HepG2 (cell line): ENCODE data around the gene ABRACL. TPM values are rescaled to one million over a fixed set of nuclear protein-coding genes. Genes with fewer than 3 reads are reported as not detected.
A peak's percentile ranks its signal among the peaks of the same experiment; 100 is the strongest.

Experiments used
- ATF6 ChIP-seq: sonication (generic); formaldehyde crosslinking; conservative IDR thresholded peaks from 2 replicates; pipeline ENCODE4 v1.4.0; 2020; ENCODE audit warnings: missing genetic modification reagents
- DMAP1 ChIP-seq: IDR thresholded peaks from 2 replicates; pipeline ENCODE4 v1.6.1; 2016
- FOXK2 ChIP-seq: fragments of 450-650 bp; IDR thresholded peaks from 2 replicates; pipeline ENCODE4 v1.6.1; 2016
- HMG20A ChIP-seq: IDR thresholded peaks from 2 replicates; pipeline ENCODE4 v1.6.1; 2016; ENCODE audit warnings: borderline replicate concordance
- MATR3 ChIP-seq: sonication (generic); formaldehyde crosslinking; IDR thresholded peaks from 2 replicates; pipeline ENCODE4 v1.4.0; 2020; ENCODE audit warnings: missing genetic modification reagents
- MEIS2 ChIP-seq: sonication (generic); formaldehyde crosslinking; IDR thresholded peaks from 2 replicates; pipeline ENCODE4 v1.9.0; 2021; ENCODE audit warnings: mild to moderate bottlenecking, missing genetic modification reagents
- POLR2A ChIP-seq, 2 experiments: IDR thresholded peaks; 2 replicates each; pipeline ENCODE4 v1.6.1; 2011; ENCODE audit warnings: low read depth in 2 of 2, low read length in 2 of 2, mild to moderate bottlenecking in 1 of 2, moderate library complexity in 1 of 2; ENCODE audit not compliant: insufficient read depth in 1 of 2
- ZBTB33 ChIP-seq: sonication (generic); formaldehyde crosslinking; IDR thresholded peaks from 2 replicates; pipeline ENCODE4 v1.4.0; 2020; ENCODE audit warnings: missing genetic modification reagents
- ZBTB7A ChIP-seq: sonication (generic); formaldehyde crosslinking; IDR thresholded peaks from 2 replicates; pipeline ENCODE4 v1.8.0; 2022; ENCODE audit warnings: mild to moderate bottlenecking, missing genetic modification reagents
- ZNF263 ChIP-seq: sonication (generic); formaldehyde crosslinking; IDR thresholded peaks from 2 replicates; pipeline ENCODE4 v1.4.0; 2020; ENCODE audit warnings: missing genetic modification reagents
- ZNF30 ChIP-seq: sonication (generic); formaldehyde crosslinking; IDR thresholded peaks from 2 replicates; pipeline ENCODE4 v1.5.0; 2020; ENCODE audit warnings: mild to moderate bottlenecking, missing genetic modification reagents
- ZNF383 ChIP-seq: sonication (generic); formaldehyde crosslinking; IDR thresholded peaks from 2 replicates; pipeline ENCODE4 v1.4.0; 2020; ENCODE audit warnings: missing genetic modification reagents, mild to moderate bottlenecking, borderline replicate concordance
- ZNF562 ChIP-seq: sonication (generic); formaldehyde crosslinking; IDR thresholded peaks from 2 replicates; pipeline ENCODE4 v1.8.0; 2022; ENCODE audit warnings: missing genetic modification reagents, borderline replicate concordance
- ZNF619 ChIP-seq: sonication (generic); formaldehyde crosslinking; IDR thresholded peaks from 2 replicates; pipeline ENCODE4 v1.4.0; 2020; ENCODE audit warnings: mild to moderate bottlenecking, missing genetic modification reagents
- ZNF652 ChIP-seq: IDR thresholded peaks from 2 replicates; pipeline ENCODE4 v1.6.1; 2016; ENCODE audit warnings: low read depth, borderline replicate concordance
- polyA plus RNA-seq, 8 experiments: library from polyadenylated mRNA; depleted of rRNA in 3 of 8; stranded (reverse) in 7 of 8; unstranded in 1 of 8; fragments of >200 nt; fragmentation: Illumina TruSeq in 4 of 8; extraction: Trizol in 4 of 8; gene quantifications; 2 replicates each; pipeline versions ENCODE4 v1.2.1 to v1.2.3, GENCODE V29; 2011 to 2016; ENCODE audit warnings: low read depth in 4 of 8, missing spikeins in 1 of 8, mixed read lengths in 1 of 8; ENCODE audit not compliant: insufficient read depth in 1 of 8
- total RNA-seq, 5 experiments: library from RNA; depleted of rRNA; stranded (reverse); fragments of >200 nt; fragmentation: Illumina TruSeq; extraction: Trizol; gene quantifications; 2 replicates each; pipeline ENCODE4 v1.2.3, GENCODE V29; 2016; ENCODE audit warnings: low read depth in 1 of 5
- TF ChIP-seq, protein P1 (sequence below), 2 experiments: sonication (generic) in 1 of 2; formaldehyde crosslinking in 1 of 2; IDR thresholded peaks; 2 replicates each; pipeline versions ENCODE4 v1.4.0 to v1.6.1; 2018 to 2020; ENCODE audit warnings: missing genetic modification reagents in 2 of 2, borderline replicate concordance in 1 of 2, low read depth in 1 of 2, mild to moderate bottlenecking in 1 of 2, missing biosample characterization in 1 of 2
- TF ChIP-seq, protein P2 (sequence below): sonication (generic); formaldehyde crosslinking; IDR thresholded peaks from 2 replicates; pipeline ENCODE4 v1.4.0; 2020; ENCODE audit warnings: low read depth, mild to moderate bottlenecking, missing genetic modification reagents
- TF ChIP-seq, protein P3 (sequence below): sonication (generic); formaldehyde crosslinking; IDR thresholded peaks from 2 replicates; pipeline ENCODE4 v1.5.0; 2020; ENCODE audit warnings: missing genetic modification reagents
- TF ChIP-seq, protein P4 (sequence below): sonication (generic); formaldehyde crosslinking; IDR thresholded peaks from 2 replicates; pipeline ENCODE4 v1.8.0; 2022; ENCODE audit warnings: missing genetic modification reagents, mild to moderate bottlenecking, inconsistent platforms, borderline replicate concordance

Gene ABRACL
- total and polyA plus RNA-seq, 2 of the 13 experiments (the other 11 are each of a cell fraction or from before 2014, with no cell fraction given), result 1.4 to 5.4 TPM

DNA sequence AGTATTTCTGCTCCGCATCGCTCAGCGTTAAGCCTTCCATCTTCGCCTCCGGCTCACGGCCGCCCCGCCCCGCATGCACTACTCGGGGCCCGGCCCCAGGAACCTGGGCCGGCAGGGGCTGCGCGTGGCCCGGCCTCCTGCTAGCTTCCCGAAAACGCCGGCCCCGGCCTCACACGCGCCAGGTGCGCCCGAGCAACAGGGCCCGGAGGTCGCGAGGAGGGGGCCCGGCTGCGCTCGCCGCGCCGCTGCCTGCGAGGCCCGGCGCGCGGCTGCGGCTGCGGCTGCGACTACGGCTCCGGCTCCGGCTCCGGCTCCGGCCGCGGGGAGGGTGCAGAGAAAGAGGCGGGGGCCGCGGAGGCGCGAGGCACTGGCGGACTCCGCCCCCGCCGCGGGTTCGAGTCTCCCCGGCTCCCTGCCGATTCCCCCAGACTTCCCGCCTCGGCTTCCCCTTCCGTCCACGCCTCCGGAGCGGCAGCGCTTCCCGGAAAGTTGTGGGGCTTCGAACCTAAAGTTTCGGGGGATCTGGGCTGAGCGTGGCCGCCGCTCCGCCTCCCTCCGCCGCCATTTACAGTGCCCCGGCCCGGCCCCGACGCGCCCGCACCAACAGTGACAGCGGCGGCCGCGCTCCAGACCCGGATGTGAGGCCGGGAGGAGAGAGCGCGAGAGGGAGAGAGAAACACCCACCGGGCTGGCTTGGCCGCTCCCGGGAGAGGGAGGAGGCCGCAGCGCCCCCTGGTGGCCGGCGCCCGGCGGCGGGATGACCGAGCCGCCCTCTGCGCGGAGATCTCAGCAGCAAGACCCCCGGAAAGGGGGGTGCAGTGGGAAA, 40.7 kb upstream of the ABRACL start, which contains the start of gene REPS1 (continued):
- TF ChIP-seq ZBTB33 (CRISPR knock-in tag) (peak; percentile 71; the same call in 1 of the 2 replicates), FOXK2 (no peak), ZNF562 (CRISPR knock-in tag) (no peak; the same call in 1 of the 2 replicates), HMG20A (peak; percentile 44; the same call in 1 of the 2 replicates), ZNF263 (CRISPR knock-in tag) (0 out of 2 replicates have a peak, but pooled peaks have one; percentile 23), ZNF652 (CRISPR knock-in tag) (no peak), ZNF383 (CRISPR knock-in tag) (no peak), MATR3 (CRISPR knock-in tag) (no peak), ZBTB7A (CRISPR knock-in tag) (peak; percentile 59), MEIS2 (CRISPR knock-in tag) (peak; percentile 49; the same call in 1 of the 2 replicates), POLR2A (IDR thresholded peaks at IDR 0.05; ENCODE audit: insufficient read depth in 1 of 2, low read depth in 2 of 2, low read length in 2 of 2) (peak; percentile 72 to 77), ZNF619 (CRISPR knock-in tag) (no peak), ATF6 (CRISPR knock-in tag) (peak; percentile 85; the same call in 1 of the 2 replicates), DMAP1 (CRISPR knock-in tag) (0 out of 2 replicates have a peak, but pooled peaks have one; percentile 74), ZNF30 (no peak; the same call in 1 of the 2 replicates)
- TF ChIP-seq, protein P1, sequence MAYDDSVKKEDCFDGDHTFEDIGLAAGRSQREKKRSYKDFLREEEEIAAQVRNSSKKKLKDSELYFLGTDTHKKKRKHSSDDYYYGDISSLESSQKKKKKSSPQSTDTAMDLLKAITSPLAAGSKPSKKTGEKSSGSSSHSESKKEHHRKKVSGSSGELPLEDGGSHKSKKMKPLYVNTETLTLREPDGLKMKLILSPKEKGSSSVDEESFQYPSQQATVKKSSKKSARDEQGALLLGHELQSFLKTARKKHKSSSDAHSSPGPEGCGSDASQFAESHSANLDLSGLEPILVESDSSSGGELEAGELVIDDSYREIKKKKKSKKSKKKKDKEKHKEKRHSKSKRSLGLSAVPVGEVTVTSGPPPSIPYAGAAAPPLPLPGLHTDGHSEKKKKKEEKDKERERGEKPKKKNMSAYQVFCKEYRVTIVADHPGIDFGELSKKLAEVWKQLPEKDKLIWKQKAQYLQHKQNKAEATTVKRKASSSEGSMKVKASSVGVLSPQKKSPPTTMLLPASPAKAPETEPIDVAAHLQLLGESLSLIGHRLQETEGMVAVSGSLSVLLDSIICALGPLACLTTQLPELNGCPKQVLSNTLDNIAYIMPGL (CRISPR knock-in tag; IDR thresholded peaks at IDR 0.05; ENCODE audit: borderline replicate concordance in 1 of 2, low read depth in 1 of 2), result peak; percentile 100
- TF ChIP-seq, protein P2, sequence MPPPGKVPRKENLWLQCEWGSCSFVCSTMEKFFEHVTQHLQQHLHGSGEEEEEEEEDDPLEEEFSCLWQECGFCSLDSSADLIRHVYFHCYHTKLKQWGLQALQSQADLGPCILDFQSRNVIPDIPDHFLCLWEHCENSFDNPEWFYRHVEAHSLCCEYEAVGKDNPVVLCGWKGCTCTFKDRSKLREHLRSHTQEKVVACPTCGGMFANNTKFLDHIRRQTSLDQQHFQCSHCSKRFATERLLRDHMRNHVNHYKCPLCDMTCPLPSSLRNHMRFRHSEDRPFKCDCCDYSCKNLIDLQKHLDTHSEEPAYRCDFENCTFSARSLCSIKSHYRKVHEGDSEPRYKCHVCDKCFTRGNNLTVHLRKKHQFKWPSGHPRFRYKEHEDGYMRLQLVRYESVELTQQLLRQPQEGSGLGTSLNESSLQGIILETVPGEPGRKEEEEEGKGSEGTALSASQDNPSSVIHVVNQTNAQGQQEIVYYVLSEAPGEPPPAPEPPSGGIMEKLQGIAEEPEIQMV (CRISPR knock-in tag), result no peak
- TF ChIP-seq, protein P3, sequence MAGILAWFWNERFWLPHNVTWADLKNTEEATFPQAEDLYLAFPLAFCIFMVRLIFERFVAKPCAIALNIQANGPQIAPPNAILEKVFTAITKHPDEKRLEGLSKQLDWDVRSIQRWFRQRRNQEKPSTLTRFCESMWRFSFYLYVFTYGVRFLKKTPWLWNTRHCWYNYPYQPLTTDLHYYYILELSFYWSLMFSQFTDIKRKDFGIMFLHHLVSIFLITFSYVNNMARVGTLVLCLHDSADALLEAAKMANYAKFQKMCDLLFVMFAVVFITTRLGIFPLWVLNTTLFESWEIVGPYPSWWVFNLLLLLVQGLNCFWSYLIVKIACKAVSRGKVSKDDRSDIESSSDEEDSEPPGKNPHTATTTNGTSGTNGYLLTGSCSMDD (CRISPR knock-in tag), result no peak
- TF ChIP-seq, protein P4, sequence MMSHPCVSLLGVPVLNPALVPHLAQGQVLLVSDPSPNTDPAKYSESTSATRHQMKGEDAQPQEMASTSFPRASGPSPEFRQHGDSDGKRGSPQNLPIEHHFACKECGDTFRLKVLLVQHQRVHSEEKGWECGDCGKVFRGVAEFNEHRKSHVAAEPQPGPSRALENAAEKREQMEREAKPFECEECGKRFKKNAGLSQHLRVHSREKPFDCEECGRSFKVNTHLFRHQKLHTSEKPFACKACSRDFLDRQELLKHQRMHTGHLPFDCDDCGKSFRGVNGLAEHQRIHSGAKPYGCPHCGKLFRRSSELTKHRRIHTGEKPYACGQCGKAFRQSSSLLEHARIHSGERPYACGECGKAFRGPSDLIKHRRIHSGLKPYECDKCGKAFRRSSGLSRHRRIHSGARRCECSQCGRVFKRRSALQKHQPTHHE (CRISPR knock-in tag), result peak; percentile 86; the same call in 1 of the 2 replicates
